Retinal pigment epithelial cell (primary cell): ENCODE data around the gene RPRD1B.

Experiments
- DNase-seq: peaks from one replicate; pipeline ENCODE4 v3.0.0-alpha.2; 2010; ENCODE audit warnings: low read depth
- H3K4me3 ChIP-seq: 2 replicates; pipeline ENCODE4 v1.5.1; 2011; ENCODE audit warnings: mild to moderate bottlenecking, low read length, control low read depth, moderate library complexity
- TF ChIP-seq, protein P1 (sequence below): conservative IDR thresholded peaks from 2 replicates; pipeline ENCODE4 v1.5.1; 2011; ENCODE audit warnings: low read depth, low read length, control low read depth, inconsistent platforms

Gene RPRD1B, protein sequence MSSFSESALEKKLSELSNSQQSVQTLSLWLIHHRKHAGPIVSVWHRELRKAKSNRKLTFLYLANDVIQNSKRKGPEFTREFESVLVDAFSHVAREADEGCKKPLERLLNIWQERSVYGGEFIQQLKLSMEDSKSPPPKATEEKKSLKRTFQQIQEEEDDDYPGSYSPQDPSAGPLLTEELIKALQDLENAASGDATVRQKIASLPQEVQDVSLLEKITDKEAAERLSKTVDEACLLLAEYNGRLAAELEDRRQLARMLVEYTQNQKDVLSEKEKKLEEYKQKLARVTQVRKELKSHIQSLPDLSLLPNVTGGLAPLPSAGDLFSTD

GRCh38 chr20:38033330-38034107 is at the start of gene RPRD1B, which contains the start of gene TTI1:
Gene RPRD1B, plus strand, starts transcription at chr20:38033746. Its CDS starts 202 bp downstream, at chr20:38033948.
Gene TTI1, minus strand, starts transcription at chr20:38033456. Its CDS starts 19,640 bp downstream, at chr20:38013816.
- peak; percentile 55 for DNase-seq
- TF ChIP-seq, protein P1, sequence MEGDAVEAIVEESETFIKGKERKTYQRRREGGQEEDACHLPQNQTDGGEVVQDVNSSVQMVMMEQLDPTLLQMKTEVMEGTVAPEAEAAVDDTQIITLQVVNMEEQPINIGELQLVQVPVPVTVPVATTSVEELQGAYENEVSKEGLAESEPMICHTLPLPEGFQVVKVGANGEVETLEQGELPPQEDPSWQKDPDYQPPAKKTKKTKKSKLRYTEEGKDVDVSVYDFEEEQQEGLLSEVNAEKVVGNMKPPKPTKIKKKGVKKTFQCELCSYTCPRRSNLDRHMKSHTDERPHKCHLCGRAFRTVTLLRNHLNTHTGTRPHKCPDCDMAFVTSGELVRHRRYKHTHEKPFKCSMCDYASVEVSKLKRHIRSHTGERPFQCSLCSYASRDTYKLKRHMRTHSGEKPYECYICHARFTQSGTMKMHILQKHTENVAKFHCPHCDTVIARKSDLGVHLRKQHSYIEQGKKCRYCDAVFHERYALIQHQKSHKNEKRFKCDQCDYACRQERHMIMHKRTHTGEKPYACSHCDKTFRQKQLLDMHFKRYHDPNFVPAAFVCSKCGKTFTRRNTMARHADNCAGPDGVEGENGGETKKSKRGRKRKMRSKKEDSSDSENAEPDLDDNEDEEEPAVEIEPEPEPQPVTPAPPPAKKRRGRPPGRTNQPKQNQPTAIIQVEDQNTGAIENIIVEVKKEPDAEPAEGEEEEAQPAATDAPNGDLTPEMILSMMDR = no peak
- peak within 1 kb of the TSS; percentile 96 for H3K4me3 ChIP-seq

DNA sequence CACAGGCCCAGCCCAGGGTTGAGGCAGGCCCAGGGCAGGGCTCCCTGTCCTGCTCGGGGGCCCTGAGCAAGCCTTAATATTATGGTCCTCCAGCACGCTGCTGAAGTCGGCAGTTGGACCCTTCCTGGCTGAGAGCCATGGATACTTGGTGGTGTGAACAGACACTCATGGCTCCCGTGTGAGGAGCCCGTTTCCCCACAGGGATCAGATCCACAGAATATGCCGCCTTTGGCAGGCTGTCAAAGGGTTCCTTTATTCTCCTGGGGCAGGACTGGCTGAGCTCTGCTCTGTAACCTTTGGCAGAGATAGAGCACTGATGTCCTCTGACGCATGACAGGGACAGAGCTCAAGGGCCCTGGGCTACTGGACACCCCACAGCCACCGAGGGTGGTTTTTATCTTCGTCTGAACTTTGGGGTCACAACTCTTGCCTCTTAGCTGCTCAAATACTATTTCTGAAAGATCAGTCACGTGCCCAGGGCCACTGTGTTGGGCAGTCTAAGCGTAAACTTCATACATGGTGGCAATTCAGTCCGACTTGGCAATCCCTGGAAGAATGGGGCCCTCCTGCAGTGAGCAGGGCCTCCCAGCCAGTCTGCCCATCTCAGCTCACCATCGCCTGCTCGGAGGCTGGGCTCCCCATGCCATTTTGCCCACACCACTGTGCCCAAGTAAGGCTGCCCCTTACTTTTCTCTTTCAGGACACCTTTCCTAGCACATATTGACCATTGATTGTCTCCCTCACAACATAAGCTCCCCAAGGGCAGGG is 49.3 kb upstream of the RPRD1B start:
- H3K4me3 ChIP-seq = no peak overlapping the region
- no peak for DNase-seq
- TF ChIP-seq, protein P1 = no peak

GRCh38 chr20:37986044-37986858 is 47.3 kb upstream of the RPRD1B start:
- DNase-seq = no peak
- TF ChIP-seq, protein P1 = no peak
- H3K4me3 ChIP-seq = no peak overlapping the region

DNA sequence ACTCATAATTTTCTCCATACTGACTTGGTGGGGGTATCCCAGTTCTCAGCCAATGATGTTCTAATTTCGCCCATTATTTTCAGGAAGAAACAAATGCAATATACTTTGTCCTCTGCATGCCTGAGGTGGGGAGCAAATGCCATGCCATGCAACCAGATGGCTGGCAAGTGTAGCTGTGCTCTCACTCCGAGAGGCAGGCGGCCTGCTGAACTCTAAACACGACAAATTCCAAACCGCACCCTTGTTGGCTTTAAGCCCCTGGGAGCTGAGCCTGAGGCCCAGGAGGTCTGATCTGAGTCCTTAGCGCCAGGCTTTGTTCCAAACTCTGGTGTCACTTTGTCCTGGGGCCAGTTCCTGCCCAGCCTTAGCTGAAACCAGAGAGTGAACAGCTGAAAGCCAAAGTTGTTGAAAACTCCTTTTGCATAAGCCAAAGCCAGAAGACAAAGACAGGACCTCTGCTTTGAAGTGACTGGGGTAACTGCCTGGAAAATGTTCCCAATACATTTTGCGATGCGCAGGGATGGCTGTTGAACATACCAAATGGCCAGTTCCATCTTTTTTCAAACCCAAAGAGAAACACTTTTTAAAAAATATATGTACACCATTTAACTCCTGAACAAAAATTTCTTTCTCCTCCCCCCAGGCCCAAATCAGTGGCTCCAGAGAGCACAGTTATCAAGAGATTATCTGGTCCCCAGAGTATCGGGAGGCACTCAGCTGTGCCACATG is 46.5 kb upstream of the RPRD1B start:
- TF ChIP-seq, protein P1 = no peak
- peak; percentile 84 for DNase-seq
- no peak overlapping the region for H3K4me3 ChIP-seq

- no peak overlapping the region for H3K4me3 ChIP-seq
- no peak for DNase-seq
- TF ChIP-seq, protein P1 = no peak
Observed at GRCh38 chr20:37987602-37988290, 45.8 kb upstream of the RPRD1B start.
